GM21717 (cell line): ENCODE data around the gene SYNPO2.
"Not testable (repeated sequence)": the region's sequence is repeated elsewhere in the genome, so short reads cannot be mapped to it uniquely, and the experiment has no call there.

Source experiments
- ATAC-seq: cut with Tn5 transposase; IDR thresholded peaks from one replicate; pipeline ENCODE4 v1.9.1; 2021; ENCODE audit warnings: mild to moderate bottlenecking, moderate library complexity; ENCODE audit not compliant: unreplicated experiment

The SYNPO2 gene

GRCh38 chr4:119029847-119030535, 141.3 kb downstream of the SYNPO2 start:
- ATAC-seq: no peak

GRCh38 chr4:119030536-119030890, 141.9 kb downstream of the SYNPO2 start:
- no peak for ATAC-seq

GRCh38 chr4:119031218-119031617, 142.6 kb downstream of the SYNPO2 start:
- no peak for ATAC-seq

- peak; percentile 65 for ATAC-seq
Observed at GRCh38 chr4:119032921-119033685, 144.4 kb downstream of the SYNPO2 start.

GRCh38 chr4:119034276-119035008, 145.8 kb downstream of the SYNPO2 start:
- no peak for ATAC-seq

GRCh38 chr4:119035951-119036737, 147.5 kb downstream of the SYNPO2 start:
- ATAC-seq: no peak

- no peak for ATAC-seq
Observed at GRCh38 chr4:119037709-119038108, 149.1 kb downstream of the SYNPO2 start.

GRCh38 chr4:119038116-119038841, 149.6 kb downstream of the SYNPO2 start:
- ATAC-seq: peak; percentile 74

GRCh38 chr4:119039160-119039559, 150.5 kb downstream of the SYNPO2 start:
- no peak for ATAC-seq

GRCh38 chr4:119039779-119040178, 151.1 kb downstream of the SYNPO2 start:
- ATAC-seq: no peak

GRCh38 chr4:119040261-119040660, 151.6 kb downstream of the SYNPO2 start:
- ATAC-seq: no peak

GRCh38 chr4:119040694-119041185, 152.1 kb downstream of the SYNPO2 start:
- ATAC-seq: no peak

- ATAC-seq: no peak
Observed at GRCh38 chr4:119041396-119041795, 152.7 kb downstream of the SYNPO2 start.

- ATAC-seq: peak; percentile 79
Observed at GRCh38 chr4:119041951-119042560, 153.4 kb downstream of the SYNPO2 start.

GRCh38 chr4:119046263-119046662, 157.6 kb downstream of the SYNPO2 start:
- no peak for ATAC-seq

GRCh38 chr4:119047059-119047458, 158.4 kb downstream of the SYNPO2 start:
- not testable (repeated sequence) for ATAC-seq

- ATAC-seq: no peak
Observed at GRCh38 chr4:119048446-119048845, 159.8 kb downstream of the SYNPO2 start.

- ATAC-seq: no peak
Observed at GRCh38 chr4:119049342-119049741, 160.7 kb downstream of the SYNPO2 start.

- ATAC-seq: no peak
Observed at GRCh38 chr4:119050527-119051090, 162.0 kb downstream of the SYNPO2 start.
